ENCODE results near the gene NEK10. TPM values are rescaled to one million over a fixed set of nuclear protein-coding genes. Genes with fewer than 3 reads are reported as not detected.

The NEK10 gene
- polyA plus RNA-seq, 1 experiment = 2.5 TPM

DNA sequence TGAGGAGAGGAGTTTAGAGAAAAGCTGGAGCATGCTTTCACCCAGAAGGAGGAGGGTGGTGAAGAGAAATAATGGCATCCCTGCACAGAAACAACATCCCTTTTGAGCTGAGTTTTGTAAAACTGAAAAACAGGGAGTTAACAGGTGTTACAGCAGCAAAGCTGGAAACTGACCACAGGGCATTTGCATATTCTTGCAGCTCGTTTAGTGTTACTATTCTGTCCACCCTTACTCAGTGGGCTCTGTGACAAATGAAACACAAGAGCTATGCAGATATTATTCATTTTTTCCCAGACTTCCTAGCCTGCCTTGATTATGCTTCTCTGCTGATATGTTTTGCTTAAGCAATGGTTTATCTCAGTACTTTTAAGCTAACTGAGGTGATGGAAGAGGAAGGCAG, 272.0 kb downstream of the NEK10 start:
- ChIA-PET CTCF (no interaction called here), POLR2A (no interaction called here)
- TF ChIP-seq, protein P1, sequence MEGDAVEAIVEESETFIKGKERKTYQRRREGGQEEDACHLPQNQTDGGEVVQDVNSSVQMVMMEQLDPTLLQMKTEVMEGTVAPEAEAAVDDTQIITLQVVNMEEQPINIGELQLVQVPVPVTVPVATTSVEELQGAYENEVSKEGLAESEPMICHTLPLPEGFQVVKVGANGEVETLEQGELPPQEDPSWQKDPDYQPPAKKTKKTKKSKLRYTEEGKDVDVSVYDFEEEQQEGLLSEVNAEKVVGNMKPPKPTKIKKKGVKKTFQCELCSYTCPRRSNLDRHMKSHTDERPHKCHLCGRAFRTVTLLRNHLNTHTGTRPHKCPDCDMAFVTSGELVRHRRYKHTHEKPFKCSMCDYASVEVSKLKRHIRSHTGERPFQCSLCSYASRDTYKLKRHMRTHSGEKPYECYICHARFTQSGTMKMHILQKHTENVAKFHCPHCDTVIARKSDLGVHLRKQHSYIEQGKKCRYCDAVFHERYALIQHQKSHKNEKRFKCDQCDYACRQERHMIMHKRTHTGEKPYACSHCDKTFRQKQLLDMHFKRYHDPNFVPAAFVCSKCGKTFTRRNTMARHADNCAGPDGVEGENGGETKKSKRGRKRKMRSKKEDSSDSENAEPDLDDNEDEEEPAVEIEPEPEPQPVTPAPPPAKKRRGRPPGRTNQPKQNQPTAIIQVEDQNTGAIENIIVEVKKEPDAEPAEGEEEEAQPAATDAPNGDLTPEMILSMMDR (IDR thresholded peaks at IDR 0.05; ENCODE audit: insufficient read depth, low read depth, low read length) = no peak
- H3K4me3 ChIP-seq (ENCODE audit: low read depth, low read length) = no peak overlapping the region
- H3K36me3 ChIP-seq (ENCODE audit: control insufficient read depth, insufficient read depth, low read length) = no peaks in the 10 kb centered on the region
- DNase-seq (ENCODE audit: low read depth) = no peak
- H3K27me3 ChIP-seq (ENCODE audit: control insufficient read depth, insufficient read depth, low read length) = no peaks in the 10 kb centered on the region

DNA sequence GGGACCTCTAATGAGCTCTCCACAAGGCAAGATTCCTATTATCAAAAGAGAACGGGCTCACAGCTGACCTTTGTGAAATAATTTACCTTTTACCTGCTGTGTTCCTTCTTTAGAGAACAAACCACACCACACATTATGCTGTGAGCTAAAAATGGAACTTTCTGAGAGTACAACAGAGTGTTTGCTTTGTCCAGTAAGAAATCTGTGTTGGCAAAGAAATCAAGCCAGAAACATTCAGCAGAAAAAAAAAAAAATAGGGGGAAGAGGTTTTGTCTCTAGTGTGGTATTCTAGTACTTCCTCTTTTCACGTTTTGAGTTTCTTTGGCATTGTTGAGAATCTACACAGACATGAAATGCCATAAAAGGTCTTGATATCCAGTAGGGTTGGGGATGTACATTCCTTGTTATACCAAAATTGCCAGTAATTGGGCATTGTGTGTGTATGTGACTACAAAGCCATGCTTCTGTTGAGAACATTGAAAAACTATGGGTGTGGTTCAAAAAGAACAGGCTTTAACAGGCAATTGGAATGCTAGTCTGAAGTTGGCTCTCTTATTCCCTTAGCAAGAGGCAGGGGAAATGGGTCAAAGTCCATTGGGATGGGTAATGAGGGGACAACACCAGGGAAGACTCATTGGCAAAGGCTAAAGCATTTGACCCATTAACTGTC, 273.5 kb downstream of the NEK10 start:
- DNase-seq (ENCODE audit: low read depth) = no peak
- H3K4me3 ChIP-seq (ENCODE audit: low read depth, low read length) = no peak overlapping the region
- no peaks in the 10 kb centered on the region for H3K27me3 ChIP-seq (ENCODE audit: control insufficient read depth, insufficient read depth, low read length)
- POLR2A ChIA-PET = no interaction called here
- TF ChIP-seq, protein P1 (IDR thresholded peaks at IDR 0.05; ENCODE audit: insufficient read depth, low read depth, low read length) = no peak
- H3K36me3 ChIP-seq (ENCODE audit: control insufficient read depth, insufficient read depth, low read length) = no peaks in the 10 kb centered on the region
- CTCF ChIA-PET = interaction anchor here (0.6 kb wide), 1 partner anchor 9 kb away, joined by 3 read pairs; no protein-coding TSS in a partner anchor

DNA sequence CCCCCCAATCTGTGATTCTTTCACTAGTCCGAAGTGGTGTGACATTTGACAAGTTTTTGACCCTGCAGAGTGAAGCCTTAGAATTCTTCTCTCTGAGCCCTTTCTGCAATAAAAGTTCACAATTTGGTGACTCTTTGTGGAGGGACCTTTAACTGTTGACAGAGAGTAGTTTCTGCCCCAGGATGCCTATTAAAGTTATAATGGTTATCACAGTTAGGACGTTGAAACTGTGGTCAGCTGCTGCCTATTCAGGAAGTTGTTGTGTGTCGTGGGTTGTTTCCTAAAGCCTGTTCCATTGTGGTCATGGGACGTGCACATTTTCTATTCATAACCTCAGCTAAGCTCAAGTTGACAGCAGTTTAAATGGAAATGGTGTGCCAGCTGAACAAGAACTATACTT, 274.5 kb downstream of the NEK10 start:
- Histone ChIP-seq H3K4me3 (ENCODE audit: low read depth, low read length) (no peak overlapping the region), H3K27me3 (ENCODE audit: control insufficient read depth, insufficient read depth, low read length) (no peaks in the 10 kb centered on the region), H3K36me3 (ENCODE audit: control insufficient read depth, insufficient read depth, low read length) (no peaks in the 10 kb centered on the region)
- ChIA-PET POLR2A (no interaction called here), CTCF (no interaction called here)
- TF ChIP-seq, protein P1 (IDR thresholded peaks at IDR 0.05; ENCODE audit: insufficient read depth, low read depth, low read length) = no peak
- DNase-seq (ENCODE audit: low read depth) = no peak

DNA sequence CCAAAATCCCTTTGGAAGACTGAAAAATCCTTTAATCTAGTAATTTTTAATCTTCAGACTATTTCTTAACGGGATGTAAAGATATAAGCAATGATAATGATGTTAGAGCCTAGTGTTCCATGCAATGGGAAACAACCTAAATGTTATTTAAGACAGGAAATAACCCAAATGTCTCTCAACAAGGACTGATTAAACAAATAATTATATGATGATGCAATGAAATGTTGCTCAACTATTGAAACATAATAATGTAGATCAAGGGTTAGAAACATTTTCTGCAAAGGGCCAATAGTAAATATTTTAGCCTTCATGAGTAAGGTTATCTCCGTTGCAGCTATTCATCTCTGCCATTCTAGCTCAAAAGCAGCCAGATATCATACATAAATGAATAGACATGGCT, 275.4 kb downstream of the NEK10 start:
- no peaks in the 10 kb centered on the region for H3K36me3 ChIP-seq (ENCODE audit: control insufficient read depth, insufficient read depth, low read length)
- no peak overlapping the region for H3K4me3 ChIP-seq (ENCODE audit: low read depth, low read length)
- no peak for DNase-seq (ENCODE audit: low read depth)
- TF ChIP-seq, protein P1 (IDR thresholded peaks at IDR 0.05; ENCODE audit: insufficient read depth, low read depth, low read length) = no peak
- POLR2A ChIA-PET = no interaction called here
- CTCF ChIA-PET = no interaction called here
- no peaks in the 10 kb centered on the region for H3K27me3 ChIP-seq (ENCODE audit: control insufficient read depth, insufficient read depth, low read length)

DNA sequence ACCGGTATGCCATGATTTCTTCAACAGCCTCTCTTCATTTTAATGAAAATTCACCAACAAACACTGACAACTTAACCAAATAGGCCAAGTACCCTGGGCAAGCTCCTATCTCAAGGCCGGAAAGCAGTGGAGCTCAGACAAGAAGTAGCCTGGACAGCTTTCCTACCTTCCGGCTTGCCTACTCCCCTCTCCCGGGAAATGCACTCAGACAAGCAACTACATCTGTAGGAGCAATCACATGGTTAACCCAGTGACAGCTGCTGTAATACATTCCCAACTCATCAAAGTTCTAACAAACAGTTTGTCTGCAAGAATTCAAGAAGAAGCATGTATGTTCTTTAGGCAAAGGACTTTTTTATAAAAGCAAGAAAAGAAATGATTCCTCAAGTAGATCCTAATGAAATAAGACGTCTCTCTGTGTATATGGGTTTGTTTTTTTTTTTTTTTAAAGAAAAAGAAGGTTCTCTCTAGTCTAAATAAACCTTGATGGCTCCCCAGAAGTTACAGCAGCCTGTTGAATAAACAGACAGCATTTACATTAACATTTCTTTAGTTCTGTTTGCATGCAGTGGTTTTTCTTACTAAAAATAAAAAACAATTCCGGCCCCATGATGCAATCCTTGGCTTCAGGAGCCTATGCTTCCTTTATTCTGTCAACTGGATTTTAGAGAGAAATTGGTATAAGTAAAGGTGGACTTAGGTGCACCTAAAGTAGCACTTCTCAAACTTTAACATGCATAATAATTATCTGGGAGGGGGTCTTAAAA, 278.7 kb downstream of the NEK10 start:
- no peak for DNase-seq (ENCODE audit: low read depth)
- TF ChIP-seq, protein P1 (IDR thresholded peaks at IDR 0.05; ENCODE audit: insufficient read depth, low read depth, low read length) = no peak
- POLR2A ChIA-PET = no interaction called here
- CTCF ChIA-PET = interaction anchor here (1.0 kb wide), 1 partner anchor 40 kb away, joined by 4 read pairs; no protein-coding TSS in a partner anchor
- H3K4me3 ChIP-seq (ENCODE audit: low read depth, low read length) = no peak overlapping the region
- H3K36me3 ChIP-seq (ENCODE audit: control insufficient read depth, insufficient read depth, low read length) = no peaks in the 10 kb centered on the region
- no peaks in the 10 kb centered on the region for H3K27me3 ChIP-seq (ENCODE audit: control insufficient read depth, insufficient read depth, low read length)
